HG02981 (cell line): ENCODE results near the gene FBLN2.

ENCODE experiments used
- ATAC-seq: cut with Tn5 transposase; IDR thresholded peaks from one replicate; pipeline ENCODE4 v1.9.1; 2021; ENCODE audit warnings: mild to moderate bottlenecking, moderate library complexity; ENCODE audit not compliant: unreplicated experiment

The FBLN2 gene

DNA sequence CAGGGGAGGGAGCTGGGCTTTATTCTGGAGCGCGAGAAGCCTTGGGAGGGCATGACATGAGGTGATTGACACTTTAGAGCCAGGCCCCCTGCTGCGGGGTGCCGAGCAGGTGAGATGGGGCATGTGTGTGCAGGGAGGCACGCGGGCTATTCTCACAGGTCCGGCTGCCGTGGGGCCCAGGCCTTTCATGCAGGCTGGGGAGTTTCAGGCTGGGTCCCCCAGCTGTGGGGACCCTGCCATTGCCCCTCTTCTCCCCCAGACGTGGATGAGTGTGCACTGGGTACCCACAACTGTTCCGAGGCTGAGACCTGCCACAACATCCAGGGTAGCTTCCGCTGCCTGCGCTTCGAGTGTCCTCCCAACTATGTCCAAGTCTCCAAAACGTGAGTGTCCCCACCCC lies 87.3 kb downstream of the FBLN2 start:
- no peak for ATAC-seq

DNA sequence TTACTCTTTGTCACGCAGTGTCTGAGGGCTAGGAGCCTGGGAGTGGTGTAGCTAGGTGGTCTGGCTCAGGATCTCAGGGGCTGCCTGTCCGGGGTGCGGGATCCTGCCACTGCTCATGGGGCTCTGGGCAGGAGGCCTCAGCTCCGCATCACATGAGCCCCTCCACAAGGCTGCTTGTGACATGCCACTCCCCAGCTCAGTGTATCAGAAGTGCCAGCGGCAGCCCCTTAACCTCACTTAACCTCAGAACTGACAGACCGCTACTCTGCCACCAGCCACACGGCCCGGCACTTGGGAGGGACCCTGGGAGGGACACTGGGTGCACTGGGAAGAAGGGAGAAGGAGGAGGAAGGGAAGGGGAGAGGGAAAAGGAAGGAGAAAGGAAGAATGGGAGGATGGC lies 87.9 kb downstream of the FBLN2 start:
- no peak for ATAC-seq

GRCh38 chr3:13637311-13637891 lies 88.5 kb downstream of the FBLN2 start:
- ATAC-seq: no peak

GRCh38 chr3:13637953-13638352 lies 89.0 kb downstream of the FBLN2 start:
- ATAC-seq: no peak

DNA sequence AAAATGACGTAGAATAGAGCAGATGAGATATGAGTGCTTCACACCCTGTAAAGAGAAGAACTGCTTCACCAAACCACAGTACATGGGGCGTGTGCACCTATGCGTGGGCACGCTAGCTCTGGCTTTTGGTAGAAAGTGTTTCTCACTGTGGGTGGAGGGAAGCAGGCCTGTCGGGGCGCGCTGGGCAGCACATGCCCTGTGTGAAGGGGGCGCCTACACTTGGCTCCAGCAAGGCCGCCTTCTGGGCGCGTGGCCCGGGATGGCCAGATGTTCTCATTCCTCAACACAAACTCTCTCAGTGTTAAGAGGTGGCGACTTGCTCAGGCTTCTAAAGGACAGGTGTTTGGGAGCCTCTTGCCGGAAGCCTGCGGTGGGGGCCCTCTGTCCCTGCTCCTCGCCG lies 90.0 kb downstream of the FBLN2 start:
- ATAC-seq: no peak

DNA sequence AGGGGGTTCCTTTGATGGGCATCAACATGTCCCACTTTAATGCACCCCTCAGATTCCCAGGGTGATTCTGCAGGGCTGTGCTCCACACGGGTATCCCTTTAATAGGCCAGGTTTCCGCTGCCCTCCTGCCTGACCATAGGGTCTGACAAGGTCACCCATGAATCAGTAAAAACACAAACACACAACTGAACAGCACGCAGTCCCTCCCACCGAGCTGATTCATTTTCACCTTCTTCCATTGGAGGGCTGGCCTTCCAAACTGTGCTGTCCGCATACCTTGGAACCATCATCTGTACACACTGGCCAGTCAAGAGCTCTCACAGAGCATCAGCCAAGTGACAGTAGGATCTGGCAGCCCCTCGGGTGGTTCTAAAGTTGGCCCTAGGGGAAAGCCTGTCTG lies 93.7 kb downstream of the FBLN2 start:
- ATAC-seq: no peak

GRCh38 chr3:13644341-13645117 lies 95.6 kb downstream of the FBLN2 start:
- no peak for ATAC-seq

- ATAC-seq: no peak
Observed at GRCh38 chr3:13645801-13646637, 97.1 kb downstream of the FBLN2 start.

DNA sequence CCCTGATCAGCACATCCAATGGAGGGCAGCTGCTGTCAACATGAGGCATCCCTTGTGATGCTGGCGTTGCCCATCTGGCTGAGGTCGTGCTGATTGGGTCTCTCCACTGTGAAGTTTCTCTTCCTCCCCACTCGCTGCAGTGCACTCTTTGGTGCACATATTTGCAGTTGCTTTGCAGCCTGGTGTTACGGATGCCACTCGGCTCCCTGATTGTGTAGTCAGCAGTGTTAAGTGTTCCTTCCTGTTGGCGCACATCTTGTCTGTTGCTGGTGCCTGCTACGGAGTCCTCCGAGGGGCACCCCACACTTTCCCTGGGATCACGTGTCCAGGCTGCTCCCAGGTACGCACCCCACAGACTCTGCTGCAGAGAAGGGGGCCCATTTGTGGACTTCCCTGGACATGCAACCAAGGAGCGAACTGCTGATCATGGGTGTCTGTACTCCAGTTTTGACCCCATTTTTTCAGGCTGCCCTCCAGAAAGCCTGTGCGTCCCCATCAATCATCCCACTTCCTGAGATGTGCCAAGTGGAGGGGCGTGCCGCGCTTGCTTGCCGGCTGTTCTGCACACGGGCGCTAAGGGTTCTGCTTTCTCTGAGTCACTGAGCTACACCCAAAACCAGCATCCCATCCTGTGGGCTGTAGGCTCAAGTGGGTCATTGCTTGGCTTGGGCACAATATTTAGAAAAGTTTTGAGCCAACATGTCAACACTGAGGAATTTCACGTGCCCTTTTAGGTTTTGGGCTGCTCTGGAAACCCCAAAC lies 98.6 kb downstream of the FBLN2 start:
- no peak for ATAC-seq

DNA sequence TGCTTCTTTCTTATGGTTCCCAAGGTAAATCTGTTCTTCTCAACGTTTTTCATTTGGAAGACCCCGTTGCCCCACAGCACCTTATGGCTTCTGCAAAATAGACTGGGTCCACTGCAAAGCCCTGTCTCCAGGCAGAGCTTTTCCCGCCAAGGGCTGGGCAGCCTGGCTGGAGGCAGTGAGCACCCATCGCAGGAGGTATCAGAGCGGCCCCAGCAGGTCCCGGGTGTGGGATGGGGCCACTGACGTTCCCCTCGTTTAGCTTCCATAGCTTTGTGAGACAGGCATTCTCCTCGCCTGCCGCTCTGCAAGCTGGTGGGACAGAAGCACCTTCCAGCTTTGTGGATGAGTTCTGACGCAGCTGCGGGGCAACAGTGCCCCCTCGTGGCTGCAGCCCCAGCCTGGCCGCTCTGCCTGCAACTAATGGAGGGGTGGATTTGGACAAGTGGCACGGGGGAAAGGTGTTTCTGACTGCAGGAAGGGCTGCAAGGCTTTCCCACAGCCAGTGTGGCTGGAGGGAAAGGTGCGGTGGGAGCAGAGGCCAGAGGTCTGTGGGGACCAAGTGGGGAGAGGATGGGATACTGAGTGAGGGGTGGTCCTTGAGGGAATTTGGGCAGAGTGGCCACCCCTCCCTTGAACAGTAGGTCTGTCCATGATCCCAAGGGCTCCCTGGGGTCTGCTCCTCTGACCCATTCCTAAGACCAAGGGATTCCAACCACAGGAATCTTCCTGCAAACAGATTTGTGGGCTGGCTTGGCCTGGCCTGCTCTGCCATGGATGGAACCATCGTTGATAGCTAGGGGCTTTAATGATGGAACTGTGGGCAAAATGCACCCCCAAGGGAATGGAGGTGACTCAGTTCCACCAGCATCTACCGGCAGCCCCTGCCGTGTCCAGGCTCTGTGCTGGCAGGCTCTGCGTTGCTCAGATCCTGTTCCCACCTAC lies 99.4 kb downstream of the FBLN2 start:
- peak; percentile 61 for ATAC-seq

GRCh38 chr3:13650210-13651056 lies 101.5 kb downstream of the FBLN2 start:
- peak; percentile 59 for ATAC-seq

DNA sequence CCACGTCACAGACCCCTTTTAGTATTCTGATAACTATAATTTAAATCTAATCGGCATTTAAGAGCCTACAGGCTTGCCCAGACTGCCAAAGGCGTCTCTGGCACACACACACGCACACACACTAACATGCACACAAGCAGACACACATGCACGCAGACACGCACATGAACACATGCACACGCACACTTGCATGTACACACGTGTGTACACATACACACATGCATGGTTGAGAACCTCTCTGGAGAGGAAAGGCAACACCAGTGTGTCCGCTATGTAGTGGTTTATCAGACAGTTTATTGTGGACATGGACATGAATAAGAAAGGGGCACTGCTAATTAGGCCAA lies 102.1 kb downstream of the FBLN2 start:
- ATAC-seq: no peak

DNA sequence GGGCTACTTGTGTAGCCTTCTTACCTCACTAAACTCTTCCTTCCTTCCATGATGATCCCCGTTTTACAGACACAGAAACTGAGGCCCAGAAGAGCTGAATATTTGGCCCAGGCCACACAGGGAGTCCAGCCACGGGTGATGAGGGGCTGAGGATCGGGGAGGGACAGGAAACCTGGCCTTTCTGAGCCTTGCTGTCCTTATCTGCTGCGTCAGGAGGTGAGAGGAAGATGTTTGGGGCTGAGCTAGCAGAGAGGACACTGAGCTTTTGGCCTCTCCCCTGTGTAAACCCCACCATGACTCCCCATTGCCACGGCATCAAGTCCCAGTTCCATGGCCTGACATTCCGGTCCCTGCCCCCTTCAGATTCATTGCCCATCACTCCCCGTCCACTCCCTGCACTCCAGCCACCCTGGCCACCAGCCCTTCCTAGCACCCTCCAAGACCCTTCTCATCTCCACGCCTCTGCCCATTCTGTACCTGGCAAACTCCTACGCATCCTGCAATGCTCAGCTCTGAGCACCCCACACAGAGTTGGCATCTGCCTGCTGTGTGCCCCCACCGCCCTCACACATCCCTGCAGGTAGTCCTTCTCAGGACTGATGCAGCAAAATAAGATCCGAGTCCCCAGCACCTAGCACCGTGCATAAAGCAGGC lies 103.0 kb downstream of the FBLN2 start:
- no peak for ATAC-seq

DNA sequence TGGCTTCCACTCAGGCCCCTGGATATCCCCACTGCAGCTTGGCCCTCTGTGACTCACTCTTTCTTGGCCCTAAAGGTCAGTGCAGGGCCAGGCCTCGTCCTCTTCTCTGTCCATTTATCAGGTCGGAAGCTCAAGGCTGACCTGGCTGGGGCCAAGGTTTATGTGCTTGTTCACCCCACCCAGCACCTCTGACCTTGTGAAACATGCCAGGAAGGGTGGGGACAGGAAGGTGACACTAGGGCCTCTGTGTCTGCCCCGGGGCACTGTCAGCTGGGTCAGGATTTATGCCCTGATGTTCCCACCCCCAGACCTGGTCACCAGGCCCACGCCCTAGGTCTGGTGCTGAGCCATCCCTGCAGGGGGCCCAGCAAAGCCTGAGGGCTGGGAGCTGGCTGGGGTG lies 103.8 kb downstream of the FBLN2 start:
- ATAC-seq: no peak

DNA sequence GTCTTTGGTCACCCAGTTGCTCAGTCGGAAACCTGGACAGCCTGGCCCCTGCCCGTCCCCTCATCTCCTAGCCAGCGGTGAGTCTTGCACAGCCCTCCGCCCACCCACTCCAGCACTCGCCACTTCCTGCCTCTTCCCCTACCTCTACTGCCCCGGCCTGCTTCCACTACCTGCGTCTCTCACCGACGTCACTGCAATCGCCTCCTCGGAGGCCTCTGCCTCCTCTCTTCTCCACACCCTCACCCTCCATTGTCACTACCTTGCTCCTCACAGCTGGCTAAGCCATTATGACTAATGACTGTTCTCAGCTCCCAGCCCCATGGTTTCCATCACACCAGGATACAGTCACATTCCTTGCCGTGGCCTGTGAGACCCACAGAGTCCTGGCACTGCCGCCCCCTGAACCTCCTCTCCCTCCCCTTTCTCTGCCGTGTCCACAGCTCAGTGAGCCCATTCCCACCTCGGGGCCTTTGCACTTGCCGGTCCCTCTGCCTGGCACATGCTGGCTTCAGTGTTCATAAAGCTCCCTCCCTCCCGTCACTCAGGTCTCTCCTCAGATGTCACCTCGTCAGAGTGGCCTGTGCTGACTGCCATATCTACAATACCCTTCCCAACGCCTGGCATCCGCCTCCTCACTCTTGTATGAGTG lies 104.8 kb downstream of the FBLN2 start:
- ATAC-seq: no peak

DNA sequence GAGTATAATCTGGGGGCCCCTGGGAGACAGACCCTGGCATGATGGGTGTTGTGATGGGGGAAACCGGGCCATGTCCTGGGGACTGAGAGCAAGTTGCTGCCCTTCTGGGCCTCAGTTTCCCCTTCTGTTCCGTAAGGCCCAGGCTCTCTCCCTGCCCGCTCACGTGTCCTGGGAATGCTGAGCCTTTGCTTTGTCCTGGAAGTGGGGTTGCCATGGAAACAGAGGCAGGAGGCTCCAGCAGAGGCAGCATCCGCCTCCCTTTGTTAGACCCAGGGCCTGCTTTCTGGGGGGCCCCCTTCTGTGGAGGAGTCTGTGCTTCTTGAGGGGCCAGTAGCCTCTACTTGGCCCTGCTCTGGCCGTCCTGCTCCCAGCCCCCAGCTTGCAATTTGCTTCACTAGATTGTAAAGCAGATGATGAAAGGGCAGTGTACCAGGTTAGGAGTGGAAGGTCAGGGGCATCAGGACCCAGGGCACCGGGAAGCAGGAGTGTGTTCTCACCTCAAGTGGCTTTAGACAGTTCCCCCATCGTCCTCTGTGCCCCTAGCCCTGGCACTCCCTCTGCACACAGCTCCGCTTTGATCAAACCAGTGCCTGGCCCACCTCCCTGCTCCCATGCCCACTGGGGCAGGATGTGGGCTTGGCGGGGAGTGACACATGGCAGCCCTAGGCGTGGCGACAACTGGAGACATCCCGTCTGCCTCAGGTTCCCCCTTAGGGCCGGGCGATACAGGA lies 105.6 kb downstream of the FBLN2 start:
- ATAC-seq: no peak

DNA sequence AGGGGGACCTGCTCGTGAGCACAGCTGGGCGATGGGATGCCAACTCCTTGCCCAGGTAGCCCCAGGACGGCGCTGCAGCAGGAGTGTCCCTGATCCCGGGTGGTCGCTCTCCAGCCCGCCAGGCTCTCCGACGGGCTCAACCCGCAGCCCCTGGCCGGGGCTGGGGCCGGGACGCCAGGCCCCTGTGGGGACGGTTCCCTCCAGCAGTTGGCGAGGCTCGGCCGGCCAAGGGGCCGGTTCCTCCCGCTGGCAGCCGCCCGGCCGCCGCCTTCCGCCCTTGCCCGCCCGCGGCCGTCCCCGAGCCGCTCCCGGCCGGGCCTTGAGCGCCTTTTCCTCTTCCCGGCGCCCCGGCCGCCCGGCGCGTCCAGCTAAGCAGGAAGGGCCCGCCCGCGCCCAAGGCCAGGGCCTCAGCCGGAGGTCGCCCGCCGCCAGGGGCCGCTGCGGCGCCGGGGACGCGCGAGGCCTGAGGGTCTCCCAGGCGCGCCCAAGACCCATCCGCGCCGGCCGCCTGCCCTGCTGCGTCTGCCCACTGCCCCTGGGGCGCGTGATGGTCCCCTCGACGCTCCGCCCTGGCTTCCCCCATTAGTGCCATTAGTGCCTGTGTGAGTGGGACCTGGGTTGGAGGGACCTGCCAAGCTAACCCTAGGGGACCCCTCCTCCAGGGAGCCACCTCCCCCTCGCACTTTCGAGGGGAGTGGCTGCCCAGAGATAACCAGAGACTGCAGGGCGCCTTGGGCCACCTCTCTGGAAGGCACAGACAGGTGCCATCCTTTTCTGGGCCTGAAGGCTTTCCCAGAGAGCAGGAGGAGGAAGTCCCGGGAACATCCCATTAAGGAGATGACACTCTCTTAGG lies 106.4 kb downstream of the FBLN2 start:
- no peak for ATAC-seq
